Daoy (cell line): ENCODE measurements around the gene ZBTB7B. TPM values are rescaled to one million over a fixed set of nuclear protein-coding genes. Genes with fewer than 3 reads are reported as not detected.

Source experiments
- DNase-seq: peaks from one replicate; pipeline ENCODE4 v3.0.0-alpha.2; 2015; ENCODE audit warnings: low read depth
- total RNA-seq: library from RNA; depleted of rRNA; stranded (reverse); fragments of >200 nt; shearing (Covaris generic); gene quantifications from 2 replicates; pipeline ENCODE4 v1.2.3, GENCODE V29; 2014

Gene ZBTB7B
- total RNA-seq, 1 experiment from 2014 or later = 11.7 TPM

GRCh38 chr1:155003766-155004351 lies 1.3 kb downstream of the ZBTB7B start:
- peak; percentile 68 for DNase-seq

GRCh38 chr1:155004352-155005075 lies 1.9 kb downstream of the ZBTB7B start:
- no peak for DNase-seq

DNA sequence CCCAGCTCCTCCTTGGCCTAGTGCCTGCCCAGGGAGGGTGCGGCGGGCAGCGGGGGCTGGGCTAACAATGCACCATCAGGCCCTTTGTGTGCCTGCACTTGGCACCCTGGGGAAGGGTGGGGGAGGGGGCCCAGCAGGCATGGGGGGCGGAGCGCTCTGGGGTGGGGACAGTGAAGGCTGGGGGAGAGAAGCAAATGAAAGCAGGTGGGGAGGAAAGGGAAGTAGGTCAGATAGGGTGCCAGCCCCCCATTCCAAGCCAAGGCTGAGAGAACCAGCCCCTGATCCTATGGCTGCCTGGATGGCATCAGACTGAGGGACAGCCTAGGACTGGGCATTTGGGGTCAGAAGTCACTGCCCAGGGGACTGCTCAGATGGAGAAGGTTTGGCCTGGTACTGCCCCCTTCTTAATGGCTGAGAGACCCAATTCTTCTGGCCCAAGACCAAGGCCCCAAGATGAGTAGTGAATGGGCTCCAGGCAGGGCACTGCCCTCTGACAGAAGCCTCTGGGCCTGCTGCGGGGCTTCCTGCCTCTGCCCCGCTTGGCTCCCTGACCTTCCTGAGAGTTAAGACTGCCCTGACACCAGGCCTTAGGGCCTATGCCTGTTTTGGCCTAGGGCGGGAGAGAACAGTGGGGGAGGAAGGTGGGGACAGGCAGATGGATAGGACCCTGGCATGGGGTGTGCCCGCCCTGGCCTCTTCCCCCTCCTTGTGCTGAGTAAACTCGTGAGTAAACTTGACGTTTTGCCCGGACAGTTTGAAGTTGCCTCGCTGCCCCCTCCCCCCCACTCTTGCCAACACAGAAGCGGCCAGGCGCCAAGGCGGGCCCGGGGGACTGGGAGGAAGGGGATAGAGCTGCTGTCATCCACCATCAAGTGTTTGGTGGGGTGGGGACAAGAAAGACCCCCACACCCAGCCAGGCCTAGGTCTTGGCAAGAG lies 2.7 kb downstream of the ZBTB7B start:
- DNase-seq = peak; percentile 49

GRCh38 chr1:155006601-155007101 lies 4.0 kb downstream of the ZBTB7B start:
- no peak for DNase-seq

DNA sequence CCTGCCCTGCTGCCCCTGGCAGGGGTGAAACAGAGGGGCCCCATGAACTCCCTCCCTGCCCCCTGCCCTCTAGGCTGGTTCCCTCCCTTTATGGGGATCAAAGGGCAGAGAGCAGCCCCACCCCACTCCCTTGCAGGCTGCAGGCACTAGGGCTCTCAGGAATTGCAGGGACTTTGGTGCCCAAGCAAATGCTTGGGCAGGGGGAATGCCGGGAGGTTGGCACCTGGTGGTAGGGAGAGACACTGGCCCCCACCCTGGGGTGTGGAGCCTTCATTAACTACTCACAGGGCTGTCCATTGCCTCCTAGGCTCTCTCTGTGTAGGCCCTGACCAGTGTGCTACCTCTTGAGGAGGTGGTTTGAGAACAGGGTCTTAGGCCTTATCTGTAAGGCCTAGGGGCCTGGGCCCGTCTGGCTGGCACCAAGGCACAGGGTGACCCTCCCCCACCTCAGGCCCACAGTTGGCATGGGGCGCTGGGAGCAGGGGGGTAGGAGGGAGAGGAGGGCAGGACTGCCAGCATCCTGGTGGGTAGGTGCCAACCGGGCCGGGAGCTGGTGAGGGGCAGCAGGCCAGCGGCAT lies 4.7 kb downstream of the ZBTB7B start:
- DNase-seq = no peak

DNA sequence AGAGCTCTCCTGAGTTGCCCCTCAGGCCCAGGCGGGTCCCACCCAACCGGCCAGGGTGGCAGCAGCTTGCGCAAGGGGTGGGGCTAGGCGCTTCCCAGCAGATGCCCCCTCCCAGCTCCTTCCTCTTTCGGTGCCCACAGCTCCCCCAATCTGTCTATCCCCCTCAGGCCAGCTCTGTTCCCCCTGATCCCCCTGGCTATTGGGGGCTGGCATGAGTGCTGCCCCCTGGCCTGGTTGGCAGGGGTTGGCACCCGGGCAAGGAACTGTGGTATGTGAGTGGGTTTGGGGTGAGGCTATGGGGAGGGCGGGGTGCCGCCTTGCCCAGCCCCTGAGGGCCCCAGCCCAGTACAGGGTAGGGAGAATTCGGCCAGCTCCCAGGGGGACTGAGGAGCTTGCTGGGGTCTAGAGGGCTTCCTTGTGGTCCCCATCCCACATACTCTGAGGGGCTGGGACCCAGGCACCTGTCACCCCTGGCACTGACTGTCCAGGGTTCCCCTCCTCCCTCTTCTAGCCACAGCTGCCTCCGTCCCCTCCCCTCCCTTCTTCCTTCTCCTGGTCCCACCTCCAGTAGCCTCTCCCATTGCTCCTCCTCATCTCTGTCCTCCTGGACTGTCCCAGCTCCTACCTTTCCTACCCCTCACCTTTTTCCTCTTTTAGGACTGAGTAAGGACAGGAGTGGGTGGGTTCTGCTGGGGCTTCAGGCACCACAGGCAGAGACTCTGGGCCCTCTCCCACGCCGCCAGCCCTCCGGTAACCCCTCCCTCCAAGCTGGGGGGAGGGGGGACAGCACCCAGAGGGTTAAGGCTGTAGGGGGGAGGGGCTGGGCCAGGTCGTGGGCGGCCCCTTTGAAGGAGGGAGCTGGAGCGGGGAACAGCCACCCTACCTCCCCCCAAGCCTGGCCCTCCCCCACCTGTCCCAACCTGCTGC lies 5.7 kb downstream of the ZBTB7B start:
- DNase-seq = no peak

DNA sequence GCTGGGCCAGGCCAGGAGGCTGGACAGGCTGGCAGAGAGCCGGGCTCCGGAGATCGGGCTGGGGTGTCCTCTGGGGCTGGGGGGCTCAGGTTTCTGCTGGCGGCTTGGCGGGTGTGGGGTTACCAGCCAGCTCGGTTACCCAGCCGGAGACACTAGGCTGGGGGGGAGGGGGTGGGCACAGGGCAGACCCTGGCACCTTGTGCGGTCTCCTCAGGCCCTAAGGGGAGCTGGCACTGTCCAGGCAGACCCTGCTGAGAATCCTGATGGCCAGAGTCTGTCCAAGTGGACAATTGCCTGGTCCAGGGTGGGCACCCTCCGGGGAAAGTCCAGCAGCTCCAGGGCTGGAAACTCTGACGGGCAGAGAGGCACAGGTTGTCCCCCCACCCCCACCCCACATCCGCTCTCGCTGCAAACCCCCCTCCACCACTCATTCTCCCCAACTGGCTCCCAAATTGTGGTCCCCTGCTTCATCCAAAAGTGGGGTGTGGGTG lies 6.7 kb downstream of the ZBTB7B start:
- DNase-seq = no peak

DNA sequence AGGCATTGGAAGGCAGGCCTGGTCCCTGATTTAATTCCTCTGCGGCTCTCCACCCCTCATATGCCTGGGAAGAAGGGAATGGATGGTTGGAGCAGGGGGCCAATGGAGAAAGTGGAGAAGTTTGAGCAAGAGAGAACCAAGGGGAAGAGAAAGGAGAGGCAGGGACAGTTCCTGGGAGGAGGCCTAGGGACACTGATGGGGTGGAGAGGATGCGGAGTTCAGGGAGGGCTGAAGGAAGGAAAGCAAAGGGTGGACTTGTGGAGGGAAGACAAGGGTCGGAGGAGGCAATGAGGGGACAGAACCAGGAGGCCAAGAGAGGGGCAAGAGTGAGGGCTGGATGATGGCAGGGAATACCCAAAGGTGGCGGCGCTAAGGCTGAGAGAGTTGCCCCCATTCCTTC lies 7.1 kb downstream of the ZBTB7B start:
- DNase-seq = no peak

DNA sequence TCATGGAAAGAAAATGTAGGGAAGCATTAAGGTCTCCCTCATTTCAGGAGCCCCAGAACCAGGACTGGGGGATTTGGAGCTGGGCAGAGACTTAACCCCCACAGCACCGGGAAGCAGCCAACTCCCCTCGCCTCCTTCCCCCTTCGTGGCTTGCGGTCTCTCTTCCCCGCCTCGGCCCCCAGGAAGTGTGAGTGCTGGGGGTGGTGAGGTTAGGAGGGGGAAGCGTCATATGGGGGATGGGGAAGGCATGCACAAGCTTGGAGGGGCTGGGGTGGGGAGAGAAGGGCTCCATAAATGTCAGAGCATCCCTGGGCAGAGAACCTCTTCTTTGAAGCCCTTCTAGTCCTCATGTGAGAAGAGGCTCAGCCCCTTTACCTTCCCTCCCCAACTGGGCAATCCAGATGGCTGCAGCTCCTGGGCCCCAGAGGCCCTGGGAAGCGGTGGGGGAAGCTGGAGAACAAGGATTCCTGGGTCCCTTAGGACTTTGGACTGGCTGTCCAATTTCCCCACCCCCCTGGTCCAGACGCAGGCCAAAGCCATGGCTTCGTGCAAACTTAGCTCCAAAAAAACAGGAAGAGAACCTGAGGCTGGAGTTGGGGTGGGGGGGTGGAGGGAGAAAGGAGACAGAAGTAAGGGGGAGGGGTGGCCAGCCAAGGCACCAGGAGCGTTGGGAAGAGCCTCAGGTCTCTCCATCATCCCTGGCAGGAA lies 7.8 kb downstream of the ZBTB7B start:
- no peak for DNase-seq

DNA sequence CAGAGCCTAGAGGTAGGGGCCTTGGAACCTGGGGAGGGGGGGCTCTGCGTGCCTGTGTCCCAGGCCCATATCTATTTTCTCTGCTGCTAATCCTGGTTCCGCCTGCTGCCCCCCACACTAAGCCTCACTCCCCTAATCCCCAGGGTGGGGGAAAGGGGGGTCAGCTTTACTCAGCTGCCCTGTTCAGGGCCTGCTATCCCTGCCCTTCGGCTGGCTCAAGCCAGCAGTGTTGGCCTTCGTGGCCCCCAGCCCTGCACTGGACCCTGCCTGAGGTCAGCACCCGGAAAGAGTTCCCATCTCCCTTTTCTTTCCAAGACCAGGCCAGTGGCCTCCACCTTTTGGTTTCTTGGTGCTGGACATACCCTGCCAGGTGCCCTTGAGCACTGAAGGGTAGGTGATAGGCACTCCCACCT lies 8.4 kb downstream of the ZBTB7B start:
- no peak for DNase-seq

- DNase-seq = no peak
Observed at GRCh38 chr1:155011437-155012025, 8.9 kb downstream of the ZBTB7B start.

- DNase-seq = peak; percentile 58
Observed at GRCh38 chr1:155012026-155012546, 9.5 kb downstream of the ZBTB7B start.

GRCh38 chr1:155012776-155013602 lies 10.4 kb downstream of the ZBTB7B start:
- no peak for DNase-seq

GRCh38 chr1:155013632-155014031 lies 11.0 kb downstream of the ZBTB7B start:
- no peak for DNase-seq

DNA sequence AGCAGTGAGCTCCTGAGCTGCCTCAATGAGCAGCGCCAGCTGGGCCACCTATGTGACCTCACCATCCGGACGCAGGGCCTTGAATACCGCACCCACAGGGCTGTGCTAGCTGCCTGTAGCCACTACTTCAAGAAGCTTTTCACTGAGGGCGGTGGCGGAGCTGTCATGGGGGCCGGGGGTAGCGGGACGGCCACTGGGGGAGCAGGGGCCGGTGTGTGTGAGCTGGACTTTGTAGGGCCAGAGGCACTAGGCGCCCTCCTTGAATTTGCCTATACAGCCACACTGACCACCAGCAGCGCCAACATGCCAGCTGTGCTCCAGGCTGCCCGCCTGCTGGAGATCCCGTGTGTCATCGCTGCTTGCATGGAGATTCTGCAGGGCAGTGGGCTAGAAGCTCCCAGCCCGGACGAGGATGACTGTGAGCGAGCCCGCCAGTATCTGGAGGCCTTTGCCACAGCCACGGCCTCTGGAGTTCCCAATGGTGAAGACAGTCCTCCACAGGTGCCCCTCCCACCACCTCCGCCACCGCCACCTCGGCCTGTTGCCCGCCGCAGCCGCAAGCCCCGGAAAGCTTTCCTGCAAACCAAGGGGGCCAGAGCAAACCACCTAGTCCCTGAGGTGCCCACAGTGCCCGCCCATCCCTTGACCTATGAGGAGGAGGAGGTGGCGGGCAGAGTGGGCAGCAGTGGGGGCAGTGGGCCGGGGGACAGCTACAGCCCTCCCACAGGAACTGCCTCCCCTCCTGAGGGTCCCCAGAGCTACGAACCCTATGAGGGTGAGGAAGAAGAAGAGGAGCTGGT lies 12.3 kb downstream of the ZBTB7B start:
- no peak for DNase-seq

DNA sequence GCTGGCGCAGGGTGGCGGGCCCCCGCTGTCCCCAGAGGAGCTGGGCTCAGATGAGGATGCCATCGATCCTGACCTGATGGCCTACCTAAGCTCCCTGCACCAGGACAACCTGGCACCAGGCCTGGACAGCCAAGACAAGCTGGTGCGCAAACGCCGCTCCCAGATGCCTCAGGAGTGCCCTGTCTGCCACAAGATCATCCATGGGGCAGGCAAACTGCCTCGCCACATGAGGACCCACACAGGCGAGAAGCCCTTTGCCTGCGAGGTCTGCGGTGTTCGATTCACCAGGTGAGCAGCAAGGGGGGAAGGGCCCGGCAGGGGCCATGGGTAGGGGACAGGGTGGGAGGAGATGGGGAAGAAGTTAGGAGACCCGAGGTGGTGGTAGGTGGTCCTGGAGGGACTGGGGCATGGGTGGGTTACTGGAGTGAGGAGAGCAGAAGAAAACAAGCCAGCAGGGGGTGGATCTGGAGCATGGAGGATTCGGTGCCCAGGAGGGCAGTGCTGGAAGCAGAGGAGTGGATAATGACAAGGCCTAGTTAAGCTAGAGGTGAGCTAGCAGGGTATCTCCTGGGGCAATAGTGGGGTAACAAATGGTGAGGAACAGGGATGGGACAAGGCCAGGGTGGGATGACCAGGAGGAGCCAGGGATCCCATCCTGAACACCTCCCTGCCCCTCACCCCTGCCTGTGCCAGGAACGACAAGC lies 13.1 kb downstream of the ZBTB7B start:
- DNase-seq = no peak

- DNase-seq = no peak
Observed at GRCh38 chr1:155016231-155016831, 13.7 kb downstream of the ZBTB7B start.
